ENCODE data around the gene THBS2.

THBS2 gene

DNA sequence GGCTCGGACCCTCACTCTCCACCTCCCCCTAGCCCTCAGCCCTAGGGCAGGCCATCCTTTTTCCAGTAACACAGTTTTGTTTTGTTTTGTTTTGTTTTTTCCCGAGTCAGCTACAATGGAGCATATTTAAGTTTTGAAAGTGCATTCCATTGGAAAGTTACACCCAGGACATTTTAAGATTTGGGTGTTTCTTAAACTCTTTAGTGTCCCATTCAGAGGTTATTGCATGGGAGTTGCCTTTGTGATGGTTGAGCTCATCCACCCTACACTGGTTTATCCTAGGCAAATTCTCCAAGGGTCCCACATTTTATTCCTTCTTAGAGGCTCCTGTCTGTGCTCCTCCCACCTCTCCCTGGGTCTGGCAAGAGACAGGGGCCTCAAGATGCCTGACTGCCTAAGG, 58.9 kb downstream of the THBS2 start:
- H3K9me3 ChIP-seq (ENCODE audit: severe bottlenecking): no peaks in the 10 kb centered on the region
- H3K4me3 ChIP-seq (ENCODE audit: severe bottlenecking): no peak overlapping the region
- no peak for ATAC-seq (ENCODE audit: low read depth)
- H3K27ac ChIP-seq (ENCODE audit: poor library complexity, severe bottlenecking): no peak overlapping the region
- H3K27me3 ChIP-seq (ENCODE audit: insufficient read depth, poor library complexity, severe bottlenecking): no peaks in the 10 kb centered on the region
- H3K4me1 ChIP-seq (ENCODE audit: insufficient read depth, poor library complexity, severe bottlenecking): no peaks in the 10 kb centered on the region
- no peak for DNase-seq (ENCODE audit: low spot score)
- TF ChIP-seq, protein P1, sequence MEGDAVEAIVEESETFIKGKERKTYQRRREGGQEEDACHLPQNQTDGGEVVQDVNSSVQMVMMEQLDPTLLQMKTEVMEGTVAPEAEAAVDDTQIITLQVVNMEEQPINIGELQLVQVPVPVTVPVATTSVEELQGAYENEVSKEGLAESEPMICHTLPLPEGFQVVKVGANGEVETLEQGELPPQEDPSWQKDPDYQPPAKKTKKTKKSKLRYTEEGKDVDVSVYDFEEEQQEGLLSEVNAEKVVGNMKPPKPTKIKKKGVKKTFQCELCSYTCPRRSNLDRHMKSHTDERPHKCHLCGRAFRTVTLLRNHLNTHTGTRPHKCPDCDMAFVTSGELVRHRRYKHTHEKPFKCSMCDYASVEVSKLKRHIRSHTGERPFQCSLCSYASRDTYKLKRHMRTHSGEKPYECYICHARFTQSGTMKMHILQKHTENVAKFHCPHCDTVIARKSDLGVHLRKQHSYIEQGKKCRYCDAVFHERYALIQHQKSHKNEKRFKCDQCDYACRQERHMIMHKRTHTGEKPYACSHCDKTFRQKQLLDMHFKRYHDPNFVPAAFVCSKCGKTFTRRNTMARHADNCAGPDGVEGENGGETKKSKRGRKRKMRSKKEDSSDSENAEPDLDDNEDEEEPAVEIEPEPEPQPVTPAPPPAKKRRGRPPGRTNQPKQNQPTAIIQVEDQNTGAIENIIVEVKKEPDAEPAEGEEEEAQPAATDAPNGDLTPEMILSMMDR (IDR thresholded peaks at IDR 0.05; ENCODE audit: poor library complexity, severe bottlenecking): no peak
- no peaks in the 10 kb centered on the region for H3K36me3 ChIP-seq (ENCODE audit: low read depth)

DNA sequence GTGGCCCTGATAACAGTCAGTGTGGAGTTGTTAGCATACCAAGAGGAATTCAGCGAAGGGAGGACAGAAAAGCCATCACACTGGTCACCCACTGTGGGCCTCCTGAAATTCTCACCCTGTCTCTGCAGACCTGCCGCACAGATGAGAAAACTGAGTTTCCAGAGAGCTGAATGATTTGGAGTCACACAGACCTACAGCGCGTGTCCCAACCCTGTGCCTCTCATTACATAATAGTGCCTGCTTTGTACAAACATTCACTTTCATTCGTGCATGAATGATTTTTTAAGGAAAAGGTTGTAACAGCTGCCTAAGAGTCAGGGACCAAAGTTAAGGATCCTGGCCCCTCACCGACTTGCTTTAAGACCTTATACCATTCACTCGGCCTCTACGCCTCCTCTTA, 62.7 kb downstream of the THBS2 start:
- TF ChIP-seq, protein P1 (IDR thresholded peaks at IDR 0.05; ENCODE audit: poor library complexity, severe bottlenecking): no peak
- no peaks in the 10 kb centered on the region for H3K27me3 ChIP-seq (ENCODE audit: insufficient read depth, poor library complexity, severe bottlenecking)

DNA sequence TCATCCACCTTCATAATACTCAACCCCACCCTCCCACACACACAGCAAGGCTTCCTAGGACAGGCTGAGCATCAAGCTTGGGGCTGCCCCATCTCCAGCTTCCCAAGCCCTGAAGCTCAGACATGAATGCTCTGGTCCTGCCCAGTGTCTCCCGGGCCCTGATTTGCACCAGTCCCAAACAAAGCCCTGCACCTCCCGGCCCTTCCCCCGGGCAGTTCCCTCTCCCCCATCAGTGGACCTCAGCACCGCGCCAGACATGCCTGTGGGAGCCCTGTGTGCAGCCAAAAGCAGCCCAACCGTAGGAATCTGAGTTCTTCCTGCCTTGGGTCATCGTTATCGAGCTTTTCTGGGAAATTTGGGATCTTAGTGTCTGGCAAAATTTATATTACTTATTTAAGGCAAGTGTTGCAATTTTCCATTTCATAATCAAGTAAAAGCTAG, 63.5 kb downstream of the THBS2 start:
- no peak for DNase-seq (ENCODE audit: low spot score)
- Histone ChIP-seq H3K4me1 (ENCODE audit: insufficient read depth, poor library complexity, severe bottlenecking) (no peaks in the 10 kb centered on the region), H3K36me3 (ENCODE audit: low read depth) (no peaks in the 10 kb centered on the region), H3K9me3 (ENCODE audit: severe bottlenecking) (no peaks in the 10 kb centered on the region), H3K4me3 (ENCODE audit: severe bottlenecking) (no peak overlapping the region), H3K27me3 (ENCODE audit: insufficient read depth, poor library complexity, severe bottlenecking) (no peaks in the 10 kb centered on the region), H3K27ac (ENCODE audit: poor library complexity, severe bottlenecking) (no peak overlapping the region)
- no peak for ATAC-seq (ENCODE audit: low read depth)
- TF ChIP-seq, protein P1 (IDR thresholded peaks at IDR 0.05; ENCODE audit: poor library complexity, severe bottlenecking): no peak

More for the DNA sequence above, 62.7 kb downstream of the THBS2 start:
- ATAC-seq (ENCODE audit: low read depth) (no peak), DNase-seq (ENCODE audit: low spot score) (no peak)
- Histone ChIP-seq H3K4me1 (ENCODE audit: insufficient read depth, poor library complexity, severe bottlenecking) (no peaks in the 10 kb centered on the region), H3K27ac (ENCODE audit: poor library complexity, severe bottlenecking) (no peak overlapping the region), H3K4me3 (ENCODE audit: severe bottlenecking) (no peak overlapping the region), H3K36me3 (ENCODE audit: low read depth) (no peaks in the 10 kb centered on the region), H3K9me3 (ENCODE audit: severe bottlenecking) (no peaks in the 10 kb centered on the region)

DNA sequence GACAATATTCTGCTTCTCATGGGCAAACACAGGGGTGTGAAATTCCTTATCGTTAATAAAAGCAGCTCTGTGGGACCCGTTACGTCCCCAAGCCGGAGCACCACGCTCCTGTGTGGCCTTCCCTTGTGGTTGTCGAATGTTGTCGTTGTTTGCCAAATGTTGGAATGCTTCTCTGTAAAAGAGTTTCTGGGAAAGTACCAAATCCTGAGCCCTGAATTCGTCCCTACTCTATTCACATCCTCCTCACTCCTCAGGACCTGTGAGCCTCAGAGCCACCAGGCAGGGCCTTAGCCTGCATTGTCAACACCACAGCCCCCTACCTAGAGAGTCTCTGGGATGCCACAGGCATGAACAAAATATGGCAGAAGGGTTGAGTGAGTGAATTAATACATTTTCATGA, 64.0 kb downstream of the THBS2 start:
- no peaks in the 10 kb centered on the region for H3K9me3 ChIP-seq (ENCODE audit: severe bottlenecking)
- no peak overlapping the region for H3K27ac ChIP-seq (ENCODE audit: poor library complexity, severe bottlenecking)
- no peaks in the 10 kb centered on the region for H3K27me3 ChIP-seq (ENCODE audit: insufficient read depth, poor library complexity, severe bottlenecking)
- H3K4me3 ChIP-seq (ENCODE audit: severe bottlenecking): no peak overlapping the region
- TF ChIP-seq, protein P1 (IDR thresholded peaks at IDR 0.05; ENCODE audit: poor library complexity, severe bottlenecking): no peak
- H3K4me1 ChIP-seq (ENCODE audit: insufficient read depth, poor library complexity, severe bottlenecking): no peaks in the 10 kb centered on the region
- no peak for ATAC-seq (ENCODE audit: low read depth)
- DNase-seq (ENCODE audit: low spot score): no peak
- no peaks in the 10 kb centered on the region for H3K36me3 ChIP-seq (ENCODE audit: low read depth)

DNA sequence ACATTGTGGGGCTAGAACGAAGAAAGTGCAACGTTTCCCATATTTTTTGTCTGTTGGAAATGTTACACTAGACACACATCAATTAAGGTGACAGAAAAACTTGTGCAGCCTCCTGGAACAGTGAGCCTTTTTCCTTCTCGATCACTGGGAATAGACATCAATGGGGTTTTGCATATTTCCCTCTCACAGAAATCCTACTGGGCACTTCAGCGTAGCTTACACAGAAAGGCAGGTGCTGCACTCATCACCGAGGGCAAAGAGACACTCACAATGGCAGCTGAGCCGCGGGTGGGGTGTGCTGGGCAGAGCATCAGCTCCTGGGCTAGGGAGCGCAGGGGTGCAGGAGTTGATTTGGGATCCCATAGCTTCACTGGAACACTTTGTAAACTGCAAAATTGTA, 64.5 kb downstream of the THBS2 start:
- Histone ChIP-seq H3K9me3 (ENCODE audit: severe bottlenecking) (no peaks in the 10 kb centered on the region), H3K4me1 (ENCODE audit: insufficient read depth, poor library complexity, severe bottlenecking) (no peaks in the 10 kb centered on the region), H3K27me3 (ENCODE audit: insufficient read depth, poor library complexity, severe bottlenecking) (no peaks in the 10 kb centered on the region), H3K27ac (ENCODE audit: poor library complexity, severe bottlenecking) (no peak overlapping the region), H3K36me3 (ENCODE audit: low read depth) (no peaks in the 10 kb centered on the region), H3K4me3 (ENCODE audit: severe bottlenecking) (no peak overlapping the region)
- TF ChIP-seq, protein P1 (IDR thresholded peaks at IDR 0.05; ENCODE audit: poor library complexity, severe bottlenecking): no peak
- ATAC-seq (ENCODE audit: low read depth) (no peak), DNase-seq (ENCODE audit: low spot score) (no peak)

Measured in RWPE2 (cell line).